Endothelial cell of umbilical vein (primary cell): Measurements from ENCODE around the gene WDR41. TPM values are rescaled to one million over a fixed set of nuclear protein-coding genes. Genes with fewer than 3 reads are reported as not detected.

Experiments used
- BruUV-seq: library from RNA; stranded (reverse); fragments of 400-500 nt; replicated peaks from 2 replicates; lab custom pipeline; 2021; lab: Mats Ljungman, UMichigan
- CTCF ChIA-PET: fragments of 300-600, 350-600 bp; sonication (Branson Sonifier 250); formaldehyde crosslinking; loops from one replicate; lab custom pipeline; 2021; ENCODE audit warnings: antibody characterized with exemption, inconsistent platforms; lab: Charles Lee
- POLR2A ChIA-PET: fragments of 300-600, 350-600 bp; sonication (Branson Sonifier 250); formaldehyde crosslinking; loops from one replicate; lab custom pipeline; 2021; ENCODE audit warnings: antibody characterized with exemption, inconsistent platforms; lab: Charles Lee
- DNase-seq: peaks from one replicate; pipeline ENCODE4 v3.0.0-alpha.2; 2011; ENCODE audit warnings: low read depth, low spot score
- FAIRE-seq: peaks from 2 replicates; lab custom pipeline; 2011; peaks lifted over from hg19 to GRCh38; lab: Jason Lieb, UNC
- H2AFZ ChIP-seq: 2 replicates; pipeline ENCODE4 v1.6.0; 2012; ENCODE audit warnings: low read depth, low read length, control low read depth, inconsistent platforms
- H3K27ac ChIP-seq: 2 replicates; pipeline ENCODE4 v1.5.1; 2011; ENCODE audit warnings: low read depth, mild to moderate bottlenecking, control low read depth, low read length, moderate library complexity; ENCODE audit not compliant: insufficient read depth
- H3K27me3 ChIP-seq, 2 experiments: 2 replicates each; pipeline versions ENCODE4 v1.6.0 to v1.6.1; 2011; ENCODE audit warnings: low read length in 2 of 2, mixed read lengths in 1 of 2; ENCODE audit not compliant: control insufficient read depth in 2 of 2, insufficient read depth in 2 of 2
- H3K36me3 ChIP-seq, 2 experiments: 2 replicates in 1 of 2; 3 replicates in 1 of 2; pipeline ENCODE4 v1.5.1; 2011; ENCODE audit warnings: low read length in 2 of 2, mild to moderate bottlenecking in 1 of 2, moderate library complexity in 1 of 2; ENCODE audit not compliant: control insufficient read depth in 2 of 2, insufficient read depth in 2 of 2; ENCODE audit errors: extremely low read depth in 1 of 2
- H3K4me1 ChIP-seq: 3 replicates; pipeline ENCODE4 v1.5.1; 2011; ENCODE audit warnings: mild to moderate bottlenecking, low read length; ENCODE audit not compliant: control insufficient read depth, insufficient read depth; ENCODE audit errors: extremely low read depth
- H3K4me2 ChIP-seq: 2 replicates; pipeline ENCODE4 v1.6.1; 2011; ENCODE audit warnings: low read length, control low read depth, mixed read lengths; ENCODE audit not compliant: insufficient read depth
- H3K4me3 ChIP-seq, 3 experiments: fragments of 200-600 bp in 1 of 3; sonication (generic), shearing (Covaris generic) in 1 of 3; replicated peaks in 1 of 3; 2 replicates each; pipeline ENCODE4 v1.5.1; 2011 to 2016; ENCODE audit warnings: control low read depth in 3 of 3, low read length in 3 of 3, mild to moderate bottlenecking in 2 of 3, inconsistent platforms in 1 of 3, low read depth in 1 of 3, moderate library complexity in 1 of 3; ENCODE audit not compliant: insufficient read depth in 1 of 3
- H3K79me2 ChIP-seq: 2 replicates; pipeline ENCODE4 v1.6.0; 2012; ENCODE audit warnings: low read length, inconsistent platforms; ENCODE audit not compliant: control insufficient read depth, insufficient read depth
- H3K9ac ChIP-seq: replicated peaks from 2 replicates; pipeline ENCODE3; 2011; ENCODE audit warnings: low read length, control low read depth; ENCODE audit not compliant: insufficient read depth; ENCODE audit errors: extremely low read depth
- H3K9me1 ChIP-seq: replicated peaks from 3 replicates; pipeline ENCODE4 v1.6.0; 2011; ENCODE audit warnings: mild to moderate bottlenecking, low read length; ENCODE audit not compliant: control insufficient read depth, insufficient read depth; ENCODE audit errors: extremely low read depth
- H3K9me3 ChIP-seq: replicated peaks from 2 replicates; pipeline ENCODE4 v1.5.1; 2012; ENCODE audit warnings: low read length, inconsistent platforms; ENCODE audit not compliant: control insufficient read depth, insufficient read depth
- H4K20me1 ChIP-seq: replicated peaks from 2 replicates; pipeline ENCODE3; 2011; ENCODE audit warnings: mild to moderate bottlenecking, low read length; ENCODE audit not compliant: control insufficient read depth, insufficient read depth; ENCODE audit errors: extremely low read depth
- EZH2 ChIP-seq: IDR thresholded peaks from 2 replicates; pipeline ENCODE4 v1.6.1; 2012; ENCODE audit warnings: borderline replicate concordance, low read depth, mild to moderate bottlenecking, moderate library complexity, low read length, inconsistent platforms; ENCODE audit not compliant: severe bottlenecking
- FOS ChIP-seq: IDR thresholded peaks from 2 replicates; pipeline ENCODE4 v1.6.1; 2011; ENCODE audit warnings: mild to moderate bottlenecking, low read length, moderate library complexity, borderline replicate concordance; ENCODE audit not compliant: insufficient read depth
- GATA2 ChIP-seq: IDR thresholded peaks from 2 replicates; pipeline ENCODE4 v1.7.0; 2011; ENCODE audit warnings: low read depth, mild to moderate bottlenecking, moderate library complexity, mixed read lengths, low read length; ENCODE audit not compliant: insufficient read length, insufficient read depth
- JUN ChIP-seq: IDR thresholded peaks from 2 replicates; pipeline ENCODE4 v1.6.1; 2011; ENCODE audit warnings: borderline replicate concordance, low read depth; ENCODE audit not compliant: insufficient read length, insufficient read depth
- MYC ChIP-seq: IDR thresholded peaks from one replicate; pipeline ENCODE4 v1.6.1; 2011; ENCODE audit warnings: mild to moderate bottlenecking, low read depth, low read length
- POLR2A ChIP-seq: IDR thresholded peaks from 2 replicates; pipeline ENCODE4 v1.6.1; 2012; ENCODE audit warnings: low read depth, mild to moderate bottlenecking, control low read depth, low read length
- POLR2AphosphoS5 ChIP-seq: IDR thresholded peaks from 2 replicates; pipeline ENCODE4 v1.6.1; 2012; ENCODE audit warnings: low read depth, mild to moderate bottlenecking, control low read depth, low read length, moderate library complexity; ENCODE audit not compliant: insufficient read depth
- dilution Hi-C: fragments of 300-500 bp; cut with MboI; formaldehyde crosslinking; loops from one replicate; pipeline ENCODE4 v1.15.0; 2019; ENCODE audit warnings: low sequenced_read_pairs; ENCODE audit not compliant: extremely low pct_ligation_motif_present
- intact Hi-C: fragments of 100-400 bp; cut with micrococcal nuclease; formaldehyde crosslinking; loops from one replicate; pipeline ENCODE4 v1.10.0; 2022
- polyA plus RNA-seq, 4 experiments: library from polyadenylated mRNA; depleted of rRNA in 3 of 4; stranded (reverse) in 3 of 4; unstranded in 1 of 4; fragments of >200 nt; gene quantifications; 2 replicates each; pipeline versions ENCODE4 v1.2.1 to v1.2.3, GENCODE V29; 2011 to 2012; ENCODE audit warnings: missing spikeins in 1 of 4
- total RNA-seq: library from RNA; stranded (reverse); gene quantifications from 2 replicates; pipeline ENCODE4 v1.2.3, GENCODE V29; 2021
- TF ChIP-seq, protein P1 (sequence below): IDR thresholded peaks from 2 replicates; pipeline ENCODE4 v1.6.1; 2011; ENCODE audit not compliant: insufficient read depth, insufficient read length
- TF ChIP-seq, protein P2 (sequence below), 2 donors: IDR thresholded peaks; 1 replicate in 1 of 2; 2 replicates in 1 of 2; pipeline ENCODE4 v1.5.1; 2011; ENCODE audit warnings: low read length in 2 of 2, mild to moderate bottlenecking in 2 of 2, moderate library complexity in 2 of 2, control low read depth in 1 of 2, inconsistent platforms in 1 of 2, low read depth in 1 of 2; ENCODE audit not compliant: insufficient read depth in 1 of 2; ENCODE audit errors: extremely low read depth in 1 of 2

WDR41 gene
- total and polyA plus RNA-seq, 2 donors (not counting 3 experiments of a cell fraction or from before 2014, with no cell fraction given), result 10.2 to 33.6 TPM

DNA sequence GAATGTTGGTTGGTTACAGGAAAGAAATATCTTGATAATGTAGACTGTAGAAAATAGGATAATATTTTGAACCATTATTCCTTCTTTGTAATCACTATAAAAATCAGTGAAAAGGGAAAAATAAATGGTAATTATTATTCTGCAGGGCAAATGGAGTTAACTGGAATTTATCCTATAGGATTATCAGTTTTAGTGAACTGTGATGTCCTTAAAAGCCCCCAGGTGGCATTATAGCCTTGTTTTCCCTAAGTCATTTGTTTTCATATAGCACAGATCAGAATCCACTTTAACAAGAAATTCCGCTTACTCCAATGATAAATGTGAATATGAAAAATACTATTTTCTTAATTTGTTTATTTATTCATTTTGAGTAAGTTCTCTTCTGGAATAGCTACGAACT, 26.2 kb upstream of the WDR41 start:
- Histone ChIP-seq H3K4me3 (no peak overlapping the region), H3K79me2 (no peaks in the 10 kb centered on the region), H3K27me3 (peaks cover 0 to 5% of the 10 kb centered on the region in 2 experiments), H3K9me1 (no peaks in the 10 kb centered on the region), H3K4me1 (no peaks in the 10 kb centered on the region), H4K20me1 (no peaks in the 10 kb centered on the region), H3K36me3 (no peaks in the 10 kb centered on the region), H3K9ac (no peak overlapping the region), H3K27ac (no peak overlapping the region), H3K4me2 (no peak overlapping the region), H3K9me3 (no peaks in the 10 kb centered on the region), H2AFZ (no peak overlapping the region)
- intact Hi-C loops (loop anchor here (2.0 kb wide), 1 partner anchor 488 kb away; no protein-coding TSS in a partner anchor), dilution Hi-C loops (no loop called here)
- no peak for FAIRE-seq
- no peak for TF ChIP-seq JUN
- no peak for TF ChIP-seq POLR2AphosphoS5
- no peak for TF ChIP-seq MYC
- no peak for TF ChIP-seq GATA2
- TF ChIP-seq POLR2A, result no peak
- TF ChIP-seq EZH2, result no peak
- TF ChIP-seq FOS, result no peak
- TF ChIP-seq, protein P1, sequence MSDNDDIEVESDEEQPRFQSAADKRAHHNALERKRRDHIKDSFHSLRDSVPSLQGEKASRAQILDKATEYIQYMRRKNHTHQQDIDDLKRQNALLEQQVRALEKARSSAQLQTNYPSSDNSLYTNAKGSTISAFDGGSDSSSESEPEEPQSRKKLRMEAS, result no peak
- TF ChIP-seq, protein P2, sequence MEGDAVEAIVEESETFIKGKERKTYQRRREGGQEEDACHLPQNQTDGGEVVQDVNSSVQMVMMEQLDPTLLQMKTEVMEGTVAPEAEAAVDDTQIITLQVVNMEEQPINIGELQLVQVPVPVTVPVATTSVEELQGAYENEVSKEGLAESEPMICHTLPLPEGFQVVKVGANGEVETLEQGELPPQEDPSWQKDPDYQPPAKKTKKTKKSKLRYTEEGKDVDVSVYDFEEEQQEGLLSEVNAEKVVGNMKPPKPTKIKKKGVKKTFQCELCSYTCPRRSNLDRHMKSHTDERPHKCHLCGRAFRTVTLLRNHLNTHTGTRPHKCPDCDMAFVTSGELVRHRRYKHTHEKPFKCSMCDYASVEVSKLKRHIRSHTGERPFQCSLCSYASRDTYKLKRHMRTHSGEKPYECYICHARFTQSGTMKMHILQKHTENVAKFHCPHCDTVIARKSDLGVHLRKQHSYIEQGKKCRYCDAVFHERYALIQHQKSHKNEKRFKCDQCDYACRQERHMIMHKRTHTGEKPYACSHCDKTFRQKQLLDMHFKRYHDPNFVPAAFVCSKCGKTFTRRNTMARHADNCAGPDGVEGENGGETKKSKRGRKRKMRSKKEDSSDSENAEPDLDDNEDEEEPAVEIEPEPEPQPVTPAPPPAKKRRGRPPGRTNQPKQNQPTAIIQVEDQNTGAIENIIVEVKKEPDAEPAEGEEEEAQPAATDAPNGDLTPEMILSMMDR (IDR thresholded peaks at IDR 0.05; ENCODE audit: extremely low read depth in 1 of 2, insufficient read depth in 1 of 2, low read depth in 1 of 2, low read length in 2 of 2), result no peak
- ChIA-PET CTCF (no interaction called here), POLR2A (no interaction called here)
- no TSS peak for BruUV-seq
- DNase-seq, result peak; percentile 2
